ENCODE measurements around the gene ADD3. TPM values are rescaled to one million over a fixed set of nuclear protein-coding genes. Genes with fewer than 3 reads are reported as not detected.

ADD3 gene
- total RNA-seq, 1 experiment from 2014 or later: 59.9 TPM

GRCh38 chr10:109994711-109995577, 12.8 kb upstream of the ADD3 start:
- Histone ChIP-seq H3T11ph (ENCODE audit: low read length) (no peak overlapping the region), H3K79me1 (ENCODE audit: insufficient read depth, low read depth, low read length, poor library complexity, severe bottlenecking) (no peaks in the 10 kb centered on the region), H3K27me3 (ENCODE audit: insufficient read depth, low read length) (no peaks in the 10 kb centered on the region), H2AFZ (ENCODE audit: low read length) (no peak overlapping the region), H3K4me2 (ENCODE audit: insufficient read depth, insufficient read length, low read length) (no peak overlapping the region), H3K18ac (ENCODE audit: insufficient read length, low read depth, low read length) (no peak overlapping the region), H2AK5ac (ENCODE audit: insufficient read length, low read length) (no peak overlapping the region), H2BK120ac (ENCODE audit: low read depth, low read length, poor library complexity, severe bottlenecking) (no peak overlapping the region), H3K27ac (ENCODE audit: insufficient read length, low read depth, low read length) (no peak overlapping the region), H3K4ac (ENCODE audit: low read depth, low read length) (no peak overlapping the region), H4K20me1 (ENCODE audit: control insufficient read depth, insufficient read depth, insufficient read length) (no peaks in the 10 kb centered on the region), H4K91ac (ENCODE audit: insufficient read length, low read depth, low read length) (no peak overlapping the region), H3K23me2 (ENCODE audit: insufficient read length, low read depth, low read length, poor library complexity, severe bottlenecking) (no peaks in the 10 kb centered on the region), H2BK12ac (ENCODE audit: insufficient read length, low read depth, low read length) (no peak overlapping the region), H3K14ac (ENCODE audit: insufficient read depth, low read length) (no peak overlapping the region), H4K5ac (ENCODE audit: insufficient read length, low read depth, low read length) (no peak overlapping the region), H2BK20ac (ENCODE audit: low read depth, low read length, poor library complexity, severe bottlenecking) (no peak overlapping the region), H4K8ac (replicated peaks; ENCODE audit: insufficient read length, low read depth, low read length) (no peak overlapping the region), H2BK15ac (ENCODE audit: low read depth, low read length) (no peak overlapping the region), H3K4me1 (ENCODE audit: insufficient read depth, low read length) (no peaks in the 10 kb centered on the region; the same call in 1 of the 2 replicates), H2BK5ac (ENCODE audit: insufficient read length, low read length) (no peak overlapping the region), H3K79me2 (ENCODE audit: insufficient read depth, low read length) (no peaks in the 10 kb centered on the region), H3K9me3 (ENCODE audit: control insufficient read depth, low read depth, low read length) (no peaks in the 10 kb centered on the region), H3K23ac (ENCODE audit: insufficient read length, low read depth, low read length) (no peak overlapping the region), H3K9ac (ENCODE audit: extremely low read depth, insufficient read length, low read length) (no peak overlapping the region), H3K56ac (ENCODE audit: insufficient read length, low read depth, low read length) (no peak overlapping the region)
- Mint-ChIP-seq H3K4me1 (peaks cover 12 to 13% of the 10 kb centered on the region in 2 experiments), H3K27ac (no peak overlapping the region), H3K27me3 (ENCODE audit: low read depth) (no peaks in the 10 kb centered on the region; the same call in 1 of the 2 replicates), H3K36me3 (ENCODE audit: insufficient read depth in 1 of 3, low read depth in 3 of 3) (no peaks in the 10 kb centered on the region), H3K4me3 (no peak overlapping the region), H3K9me3 (no peaks in the 10 kb centered on the region)
- no peak for TF ChIP-seq CTCF (conservative IDR thresholded peaks at IDR 0.05)
- no peak for DNase-seq
- WGBS (ENCODE audit: extremely low coverage, insufficient read length, low lambda C conversion rate): no CpG with 5 or more reads among the region's 5 CpGs

Measured in H9 (cell line).